ENCODE measurements around the gene LINS1. TPM values are rescaled to one million over a fixed set of nuclear protein-coding genes. Genes with fewer than 3 reads are reported as not detected.

Gene LINS1
- total and polyA plus RNA-seq, 2 donors (not counting 3 experiments of a cell fraction or from before 2014, with no cell fraction given), result 6.9 to 14.7 TPM

DNA sequence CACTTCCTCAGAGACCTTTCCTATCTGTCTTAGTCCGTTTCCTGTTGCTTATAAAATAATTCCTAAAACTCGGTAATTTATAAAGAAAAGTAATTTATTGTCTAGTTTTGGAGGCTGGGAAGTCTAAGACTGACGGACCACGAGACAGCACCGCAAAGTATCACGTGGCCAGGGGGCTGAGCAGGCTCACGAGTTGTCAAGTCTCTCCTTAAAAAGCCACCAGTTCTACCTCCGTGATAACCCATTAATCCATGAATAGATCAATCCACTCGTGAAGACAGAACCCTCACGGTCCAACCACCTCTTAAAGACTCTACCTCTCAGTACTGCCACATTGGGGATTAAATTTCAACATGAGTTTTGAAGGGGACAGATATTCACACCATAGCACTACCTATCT lies 821 bp downstream of the LINS1 start:
- dilution Hi-C loops (cut with MboI; ENCODE audit: extremely low pct_ligation_motif_present, low sequenced_read_pairs) (no loop called here), intact Hi-C loops (cut with micrococcal nuclease) (loop anchor here (5.0 to 10.0 kb wide), 4 partner anchors 489 to 674 kb away; partner anchors contain the start of gene CHSY1)
- H3K36me3 ChIP-seq (ENCODE audit: control insufficient read depth in 2 of 2, extremely low read depth in 1 of 2, insufficient read depth in 2 of 2, low read length in 2 of 2), result peaks cover 0 to 2% of the 10 kb centered on the region in 2 experiments
- ChIA-PET CTCF (interaction anchor here (1.4 kb wide), 2 partner anchors 29 to 251 kb away, joined by 14 to 17 read pairs; no protein-coding TSS in a partner anchor), POLR2A (interaction anchor here (1.1 kb wide), 1 partner anchor 317 kb away, joined by 3 read pairs; no protein-coding TSS in a partner anchor)
- no TSS peak for BruUV-seq (replicated peaks)
- no peaks in the 10 kb centered on the region for H3K9me3 ChIP-seq (replicated peaks; ENCODE audit: control insufficient read depth, insufficient read depth, low read length)
- H2AFZ ChIP-seq (ENCODE audit: low read depth, low read length), result peak overlapping the region; percentile 85
- H4K20me1 ChIP-seq (replicated peaks; ENCODE audit: control insufficient read depth, extremely low read depth, insufficient read depth, low read length), result no peaks in the 10 kb centered on the region
- peaks cover 21% of the 10 kb centered on the region for H3K4me1 ChIP-seq (ENCODE audit: control insufficient read depth, extremely low read depth, insufficient read depth, low read length)
- no peak for FAIRE-seq
- H3K27ac ChIP-seq (ENCODE audit: insufficient read depth, low read depth, low read length), result peak overlapping the region; percentile 49
- H3K4me2 ChIP-seq (ENCODE audit: insufficient read depth, low read length), result peak overlapping the region; percentile 93
- TF ChIP-seq, protein P1, sequence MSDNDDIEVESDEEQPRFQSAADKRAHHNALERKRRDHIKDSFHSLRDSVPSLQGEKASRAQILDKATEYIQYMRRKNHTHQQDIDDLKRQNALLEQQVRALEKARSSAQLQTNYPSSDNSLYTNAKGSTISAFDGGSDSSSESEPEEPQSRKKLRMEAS (IDR thresholded peaks at IDR 0.05; ENCODE audit: insufficient read depth, insufficient read length), result peak; percentile 54
- no peak for TF ChIP-seq JUN (IDR thresholded peaks at IDR 0.05; ENCODE audit: borderline replicate concordance, insufficient read depth, insufficient read length, low read depth)
- no peak for TF ChIP-seq POLR2AphosphoS5 (IDR thresholded peaks at IDR 0.05; ENCODE audit: insufficient read depth, low read depth, low read length)
- TF ChIP-seq, protein P2, sequence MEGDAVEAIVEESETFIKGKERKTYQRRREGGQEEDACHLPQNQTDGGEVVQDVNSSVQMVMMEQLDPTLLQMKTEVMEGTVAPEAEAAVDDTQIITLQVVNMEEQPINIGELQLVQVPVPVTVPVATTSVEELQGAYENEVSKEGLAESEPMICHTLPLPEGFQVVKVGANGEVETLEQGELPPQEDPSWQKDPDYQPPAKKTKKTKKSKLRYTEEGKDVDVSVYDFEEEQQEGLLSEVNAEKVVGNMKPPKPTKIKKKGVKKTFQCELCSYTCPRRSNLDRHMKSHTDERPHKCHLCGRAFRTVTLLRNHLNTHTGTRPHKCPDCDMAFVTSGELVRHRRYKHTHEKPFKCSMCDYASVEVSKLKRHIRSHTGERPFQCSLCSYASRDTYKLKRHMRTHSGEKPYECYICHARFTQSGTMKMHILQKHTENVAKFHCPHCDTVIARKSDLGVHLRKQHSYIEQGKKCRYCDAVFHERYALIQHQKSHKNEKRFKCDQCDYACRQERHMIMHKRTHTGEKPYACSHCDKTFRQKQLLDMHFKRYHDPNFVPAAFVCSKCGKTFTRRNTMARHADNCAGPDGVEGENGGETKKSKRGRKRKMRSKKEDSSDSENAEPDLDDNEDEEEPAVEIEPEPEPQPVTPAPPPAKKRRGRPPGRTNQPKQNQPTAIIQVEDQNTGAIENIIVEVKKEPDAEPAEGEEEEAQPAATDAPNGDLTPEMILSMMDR (IDR thresholded peaks at IDR 0.05; ENCODE audit: extremely low read depth in 1 of 2, insufficient read depth in 1 of 2, low read depth in 1 of 2, low read length in 2 of 2), result no peak
- TF ChIP-seq POLR2A (IDR thresholded peaks at IDR 0.05; ENCODE audit: low read depth, low read length), result no peak
- peaks cover 76% of the 10 kb centered on the region for H3K79me2 ChIP-seq (ENCODE audit: control insufficient read depth, insufficient read depth, low read length)
- no peaks in the 10 kb centered on the region for H3K9me1 ChIP-seq (replicated peaks; ENCODE audit: control insufficient read depth, extremely low read depth, insufficient read depth, low read length)
- peak overlapping the region; percentile 77 to 95 (median 79) for H3K4me3 ChIP-seq (replicated peaks in 1 of 3; ENCODE audit: insufficient read depth in 1 of 3, low read depth in 1 of 3, low read length in 3 of 3)
- H3K9ac ChIP-seq (replicated peaks; ENCODE audit: extremely low read depth, insufficient read depth, low read length), result peak overlapping the region; percentile 91
- peak; percentile 57 for DNase-seq (ENCODE audit: low read depth, low spot score)
- no peaks in the 10 kb centered on the region for H3K27me3 ChIP-seq (ENCODE audit: control insufficient read depth in 2 of 2, insufficient read depth in 2 of 2, low read length in 2 of 2)

DNA sequence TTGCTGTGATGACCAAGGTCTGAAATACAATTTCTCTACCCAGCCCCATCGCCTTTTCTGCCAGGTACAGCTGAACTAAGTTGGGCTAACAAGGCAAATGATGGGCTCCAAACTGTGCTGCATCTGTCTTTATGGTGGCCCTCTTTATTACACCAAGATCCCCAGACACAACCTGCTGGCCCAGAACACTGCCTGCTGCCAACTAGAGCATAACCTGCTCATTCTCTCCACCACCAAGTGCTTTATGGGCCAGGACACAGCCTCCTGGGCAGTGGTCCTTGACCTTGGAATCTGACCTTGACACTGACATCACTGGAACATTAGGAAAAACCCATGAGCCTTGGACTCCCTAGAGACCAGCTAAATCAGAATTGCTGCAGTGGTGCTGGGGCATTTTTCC lies 3.3 kb downstream of the LINS1 start:
- H3K4me1 ChIP-seq (ENCODE audit: control insufficient read depth, extremely low read depth, insufficient read depth, low read length), result peaks cover 15% of the 10 kb centered on the region
- dilution Hi-C loops (cut with MboI; ENCODE audit: extremely low pct_ligation_motif_present, low sequenced_read_pairs) (no loop called here), intact Hi-C loops (cut with micrococcal nuclease) (no loop called here)
- no peaks in the 10 kb centered on the region for H4K20me1 ChIP-seq (replicated peaks; ENCODE audit: control insufficient read depth, extremely low read depth, insufficient read depth, low read length)
- TF ChIP-seq GATA2 (IDR thresholded peaks at IDR 0.05; ENCODE audit: insufficient read depth, insufficient read length, low read depth, low read length) (no peak), POLR2A (IDR thresholded peaks at IDR 0.05; ENCODE audit: low read depth, low read length) (no peak), POLR2AphosphoS5 (IDR thresholded peaks at IDR 0.05; ENCODE audit: insufficient read depth, low read depth, low read length) (no peak), MYC (IDR thresholded peaks at IDR 0.05; ENCODE audit: low read depth, low read length) (no peak), JUN (IDR thresholded peaks at IDR 0.05; ENCODE audit: borderline replicate concordance, insufficient read depth, insufficient read length, low read depth) (no peak), FOS (IDR thresholded peaks at IDR 0.05; ENCODE audit: borderline replicate concordance, insufficient read depth, low read length) (no peak), EZH2 (IDR thresholded peaks at IDR 0.05; ENCODE audit: borderline replicate concordance, low read depth, low read length, severe bottlenecking) (no peak)
- TF ChIP-seq, protein P2 (IDR thresholded peaks at IDR 0.05; ENCODE audit: extremely low read depth in 1 of 2, insufficient read depth in 1 of 2, low read depth in 1 of 2, low read length in 2 of 2), result no peak
- TF ChIP-seq, protein P1 (IDR thresholded peaks at IDR 0.05; ENCODE audit: insufficient read depth, insufficient read length), result no peak
- FAIRE-seq (no peak), DNase-seq (ENCODE audit: low read depth, low spot score) (no peak)
- H3K9ac ChIP-seq (replicated peaks; ENCODE audit: extremely low read depth, insufficient read depth, low read length), result no peak overlapping the region
- no peak overlapping the region for H2AFZ ChIP-seq (ENCODE audit: low read depth, low read length)
- H3K27ac ChIP-seq (ENCODE audit: insufficient read depth, low read depth, low read length), result no peak overlapping the region
- ChIA-PET CTCF (interaction anchor here (1.0 to 1.2 kb wide), 2 partner anchors 26 to 249 kb away, joined by 3 to 4 read pairs; no protein-coding TSS in a partner anchor), POLR2A (no interaction called here)
- no peak overlapping the region for H3K4me2 ChIP-seq (ENCODE audit: insufficient read depth, low read length)
- no peaks in the 10 kb centered on the region for H3K9me3 ChIP-seq (replicated peaks; ENCODE audit: control insufficient read depth, insufficient read depth, low read length)
- peaks cover 81% of the 10 kb centered on the region for H3K79me2 ChIP-seq (ENCODE audit: control insufficient read depth, insufficient read depth, low read length)
- H3K9me1 ChIP-seq (replicated peaks; ENCODE audit: control insufficient read depth, extremely low read depth, insufficient read depth, low read length), result no peaks in the 10 kb centered on the region
- no peaks in the 10 kb centered on the region for H3K27me3 ChIP-seq (ENCODE audit: control insufficient read depth in 2 of 2, insufficient read depth in 2 of 2, low read length in 2 of 2)
- H3K4me3 ChIP-seq (replicated peaks in 1 of 3; ENCODE audit: insufficient read depth in 1 of 3, low read depth in 1 of 3, low read length in 3 of 3), result no peak overlapping the region
- no TSS peak for BruUV-seq (replicated peaks)
- H3K36me3 ChIP-seq (ENCODE audit: control insufficient read depth in 2 of 2, extremely low read depth in 1 of 2, insufficient read depth in 2 of 2, low read length in 2 of 2), result no peaks in the 10 kb centered on the region

Measured in endothelial cell of umbilical vein (primary cell).